HepG2 (cell line): ENCODE measurements around the gene CYLD. TPM values are rescaled to one million over a fixed set of nuclear protein-coding genes. Genes with fewer than 3 reads are reported as not detected.

Experiments
- ATAC-seq: fragments of 200-7000 bp; cut with Tn5 transposase; 3 replicates; pipeline ENCODE4 v1.9.1; 2020; ENCODE audit warnings: mild to moderate bottlenecking, moderate library complexity
- BruUV-seq: library from RNA; stranded (reverse); fragments of 400-500 nt; replicated peaks from 2 replicates; lab custom pipeline; 2021; lab: Mats Ljungman, UMichigan
- CTCF ChIA-PET: fragments of 300-600 bp; formaldehyde crosslinking; extraction: SDS; loops from one replicate; lab custom pipeline; 2021; ENCODE audit warnings: low total read pairs, inconsistent platforms, low intra/inter-chr PET ratio; lab: Yijun Ruan, JAX
- POLR2A ChIA-PET: fragments of 350-600 bp; sonication (Branson Sonifier 250); formaldehyde crosslinking; loops from one replicate; lab custom pipeline; 2020; ENCODE audit warnings: antibody characterized with exemption, inconsistent platforms; lab: Yijun Ruan, JAX
- DNase-seq: peaks from one replicate; pipeline ENCODE4 v3.0.0-alpha.2; 2015; ENCODE audit warnings: low spot score
- FAIRE-seq: peaks from 3 replicates; lab custom pipeline; 2011; peaks lifted over from hg19 to GRCh38; lab: Jason Lieb, UNC
- H2AFZ ChIP-seq: one replicate; pipeline ENCODE4 v1.6.1; 2011; ENCODE audit warnings: low read length, inconsistent platforms
- H3K27ac ChIP-seq: fragments of 300-600 bp; 3 replicates; pipeline ENCODE4 v1.8.0; 2011; ENCODE audit warnings: mixed run types, mild to moderate bottlenecking, mixed read lengths, low read length, inconsistent platforms; ENCODE audit not compliant: insufficient read depth; ENCODE audit errors: extremely low read length
- H3K27me3 ChIP-seq, 2 experiments: fragments of 200-600 bp in 1 of 2; 2 replicates in 1 of 2; 3 replicates in 1 of 2; pipeline versions ENCODE4 v1.6.0 to v1.8.0; 2011; ENCODE audit warnings: low read length in 2 of 2, mild to moderate bottlenecking in 2 of 2, moderate library complexity in 2 of 2, inconsistent platforms in 1 of 2; ENCODE audit not compliant: insufficient read depth in 2 of 2, control insufficient read depth in 1 of 2
- H3K36me3 ChIP-seq, 2 experiments: fragments of 200-600 bp in 1 of 2; replicated peaks in 1 of 2; 2 replicates in 1 of 2; 3 replicates in 1 of 2; pipeline versions ENCODE4 v1.5.1 to v1.8.0; 2011; ENCODE audit warnings: low read length in 2 of 2, inconsistent platforms in 1 of 2; ENCODE audit not compliant: insufficient read depth in 2 of 2, control insufficient read depth in 1 of 2
- H3K4me1 ChIP-seq: 2 replicates; pipeline ENCODE4 v1.5.1; 2012; ENCODE audit warnings: low read length, inconsistent platforms; ENCODE audit not compliant: insufficient read depth
- H3K4me2 ChIP-seq: 2 replicates; pipeline ENCODE4 v1.6.0; 2011; ENCODE audit warnings: low read depth, low read length, inconsistent platforms
- H3K4me3 ChIP-seq, 3 experiments: fragments of 200-600 bp in 1 of 3; sonication (generic), shearing (Covaris generic) in 1 of 3; replicated peaks in 1 of 3; 2 replicates each; pipeline ENCODE4 v1.5.1; 2011 to 2016; ENCODE audit warnings: low read length in 3 of 3, inconsistent platforms in 2 of 3, low read depth in 2 of 3, mild to moderate bottlenecking in 2 of 3, control low read depth in 1 of 3, mixed read lengths in 1 of 3; ENCODE audit not compliant: insufficient read depth in 1 of 3
- H3K79me2 ChIP-seq: one replicate; pipeline ENCODE4 v1.6.1; 2011; ENCODE audit warnings: low read length, inconsistent platforms; ENCODE audit not compliant: insufficient read depth
- H3K9ac ChIP-seq: 2 replicates; pipeline ENCODE4 v1.6.0; 2011; ENCODE audit warnings: mild to moderate bottlenecking, low read depth, low read length, inconsistent platforms; ENCODE audit not compliant: insufficient read depth
- H3K9me3 ChIP-seq: 2 replicates; pipeline ENCODE4 v1.5.1; 2012; ENCODE audit warnings: mild to moderate bottlenecking, low read length
- H4K20me1 ChIP-seq: 2 replicates; pipeline ENCODE4 v1.6.0; 2011; ENCODE audit warnings: inconsistent platforms, mild to moderate bottlenecking, low read length, moderate library complexity; ENCODE audit not compliant: insufficient read depth
- GABPB1 ChIP-seq: IDR thresholded peaks from 2 replicates; pipeline ENCODE4 v1.6.1; 2016; ENCODE audit warnings: mild to moderate bottlenecking, missing genetic modification reagents, moderate library complexity, missing compliant biosample characterization
- GATAD2A ChIP-seq: IDR thresholded peaks from 2 replicates; pipeline ENCODE4 v1.6.1; 2016
- NCOA5 ChIP-seq: sonication (generic); formaldehyde crosslinking; IDR thresholded peaks from 2 replicates; pipeline ENCODE4 v1.4.0; 2020; ENCODE audit warnings: missing genetic modification reagents
- RBFOX2 ChIP-seq: fragments of 200-400 bp; formaldehyde crosslinking; IDR thresholded peaks from 2 replicates; pipeline ENCODE4 v1.6.1; 2017; ENCODE audit warnings: low read depth, mild to moderate bottlenecking, low read length
- ZBTB3 ChIP-seq: sonication (generic); formaldehyde crosslinking; IDR thresholded peaks from 2 replicates; pipeline ENCODE4 v1.4.0; 2020; ENCODE audit warnings: low read depth, mild to moderate bottlenecking, moderate library complexity, missing genetic modification reagents, borderline replicate concordance
- ZFP82 ChIP-seq: sonication (generic); formaldehyde crosslinking; IDR thresholded peaks from 2 replicates; pipeline ENCODE4 v1.5.1; 2020; ENCODE audit warnings: mild to moderate bottlenecking, missing genetic modification reagents, borderline replicate concordance
- WGBS: methylation state at CpG from one replicate; pipeline ENCODE4 v1.1.6; 2017; ENCODE audit warnings: low lambda C conversion rate; 5-methylcytosine and 5-hydroxymethylcytosine counted together
- in situ Hi-C: cut with HindIII; loops from 2 replicates; pipeline ENCODE4 v1.10.0; 2017; ENCODE audit warnings: low pct_unique_long_range_greater_than_20kb; ENCODE audit not compliant: extremely low pct_ligation_motif_present
- intact Hi-C: fragments of 100-400 bp; cut with micrococcal nuclease; formaldehyde crosslinking; loops from one replicate; pipeline ENCODE4 v1.10.0; 2022; ENCODE audit not compliant: unreplicated experiment
- polyA plus RNA-seq, 8 experiments: library from polyadenylated mRNA; depleted of rRNA in 3 of 8; stranded (reverse) in 7 of 8; unstranded in 1 of 8; fragments of >200 nt; fragmentation: Illumina TruSeq in 4 of 8; extraction: Trizol in 4 of 8; gene quantifications; 2 replicates each; pipeline versions ENCODE4 v1.2.1 to v1.2.3, GENCODE V29; 2011 to 2016; ENCODE audit warnings: low read depth in 4 of 8, missing spikeins in 1 of 8, mixed read lengths in 1 of 8; ENCODE audit not compliant: insufficient read depth in 1 of 8
- total RNA-seq, 5 experiments: library from RNA; depleted of rRNA; stranded (reverse); fragments of >200 nt; fragmentation: Illumina TruSeq; extraction: Trizol; gene quantifications; 2 replicates each; pipeline ENCODE4 v1.2.3, GENCODE V29; 2016; ENCODE audit warnings: low read depth in 1 of 5
- TF ChIP-seq, protein P1 (sequence below): sonication (generic); formaldehyde crosslinking; IDR thresholded peaks from 2 replicates; pipeline ENCODE4 v1.5.0; 2020; ENCODE audit warnings: missing genetic modification reagents
- TF ChIP-seq, protein P2 (sequence below), 2 experiments: sonication (generic) in 1 of 2; formaldehyde crosslinking in 1 of 2; IDR thresholded peaks; 2 replicates each; pipeline versions ENCODE4 v1.5.1 to v1.6.1; 2011 to 2020; ENCODE audit warnings: borderline replicate concordance in 1 of 2, low read depth in 1 of 2, low read length in 1 of 2, mild to moderate bottlenecking in 1 of 2, missing genetic modification reagents in 1 of 2, moderate library complexity in 1 of 2
- TF ChIP-seq, protein P3 (sequence below): sonication (generic); formaldehyde crosslinking; IDR thresholded peaks from 2 replicates; pipeline ENCODE4 v1.8.1; 2023; ENCODE audit warnings: mild to moderate bottlenecking, inconsistent platforms, moderate library complexity, missing genetic modification reagents, borderline replicate concordance
- TF ChIP-seq, protein P4 (sequence below): sonication (generic); formaldehyde crosslinking; IDR thresholded peaks from 2 replicates; pipeline ENCODE4 v1.4.0; 2020; ENCODE audit warnings: missing genetic modification reagents
- TF ChIP-seq, protein P5 (sequence below): IDR thresholded peaks from 2 replicates; pipeline ENCODE4 v1.6.1; 2016; ENCODE audit warnings: missing compliant biosample characterization, missing genetic modification reagents, borderline replicate concordance

Gene CYLD
- total and polyA plus RNA-seq, 2 of the 13 experiments (the other 11 are each of a cell fraction or from before 2014, with no cell fraction given), result 6.1 to 11.4 TPM

DNA sequence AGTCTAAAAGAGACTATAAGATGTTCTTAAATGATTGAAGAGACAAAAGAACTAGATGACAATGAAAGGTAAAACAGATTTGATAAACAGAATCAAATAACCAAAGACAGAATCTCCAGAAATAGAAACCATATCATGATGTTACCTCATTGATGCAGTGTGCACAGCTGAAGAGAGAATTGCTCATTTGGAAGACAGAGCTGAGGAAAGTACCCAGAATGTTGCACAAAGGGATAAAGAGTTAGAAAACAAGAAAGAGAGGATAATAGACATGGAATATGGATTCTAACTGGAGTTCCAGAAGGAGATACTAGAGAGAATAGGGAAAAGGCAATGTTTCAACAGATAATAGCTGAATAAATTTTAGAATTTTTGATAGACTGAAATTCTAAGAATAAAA lies 47.9 kb downstream of the CYLD start:
- Histone ChIP-seq H3K27me3 (no peaks in the 10 kb centered on the region), H3K27ac (no peak overlapping the region), H2AFZ (no peak overlapping the region), H3K4me1 (no peaks in the 10 kb centered on the region), H4K20me1 (no peaks in the 10 kb centered on the region), H3K79me2 (no peaks in the 10 kb centered on the region), H3K4me3 (no peak overlapping the region), H3K36me3 (0 out of 5 replicates have a peak, but pooled peaks cover 0 to 2% of the 10 kb centered on the region in 2 experiments), H3K4me2 (no peak overlapping the region)
- BruUV-seq, result no TSS peak
- POLR2A ChIA-PET, result no interaction called here
- intact Hi-C loops, result no loop called here
- DNase-seq (no peak), ATAC-seq (no peak), FAIRE-seq (no peak)
- CTCF ChIA-PET, result no interaction called here
- in situ Hi-C loops, result no loop called here
- TF ChIP-seq, protein P1, sequence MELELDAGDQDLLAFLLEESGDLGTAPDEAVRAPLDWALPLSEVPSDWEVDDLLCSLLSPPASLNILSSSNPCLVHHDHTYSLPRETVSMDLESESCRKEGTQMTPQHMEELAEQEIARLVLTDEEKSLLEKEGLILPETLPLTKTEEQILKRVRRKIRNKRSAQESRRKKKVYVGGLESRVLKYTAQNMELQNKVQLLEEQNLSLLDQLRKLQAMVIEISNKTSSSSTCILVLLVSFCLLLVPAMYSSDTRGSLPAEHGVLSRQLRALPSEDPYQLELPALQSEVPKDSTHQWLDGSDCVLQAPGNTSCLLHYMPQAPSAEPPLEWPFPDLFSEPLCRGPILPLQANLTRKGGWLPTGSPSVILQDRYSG (CRISPR knock-in tag), result no peak
- 0 out of 2 replicates have a peak, but pooled peaks have one; percentile 83 for TF ChIP-seq ZFP82 (CRISPR knock-in tag)
- TF ChIP-seq, all 625 proteins: peak for 1
- H3K9ac ChIP-seq, result no peak overlapping the region
- 0 out of 2 replicates have a peak, but pooled peaks cover 5% of the 10 kb centered on the region for H3K9me3 ChIP-seq

DNA sequence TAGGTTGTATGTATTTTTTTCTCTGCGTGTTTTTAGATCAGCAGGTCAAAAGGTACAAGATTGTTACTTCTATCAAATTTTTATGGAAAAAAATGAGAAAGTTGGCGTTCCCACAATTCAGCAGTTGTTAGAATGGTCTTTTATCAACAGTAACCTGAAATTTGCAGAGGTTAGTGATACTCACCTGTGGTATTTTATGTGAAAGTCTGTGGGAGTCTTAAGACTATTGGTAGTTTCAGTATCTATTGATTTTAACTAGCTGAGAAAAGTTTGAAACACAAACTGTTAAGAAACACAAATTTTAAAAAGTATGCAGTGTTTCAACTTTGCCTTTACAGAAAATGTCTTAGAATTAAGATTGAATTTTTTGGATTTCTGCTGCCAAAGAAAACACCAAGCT lies 49.6 kb downstream of the CYLD start:
- Histone ChIP-seq H3K4me1 (no peaks in the 10 kb centered on the region), H3K27ac (no peak overlapping the region), H2AFZ (no peak overlapping the region), H3K27me3 (no peaks in the 10 kb centered on the region), H3K36me3 (0 out of 5 replicates have a peak, but pooled peaks cover 0 to 2% of the 10 kb centered on the region in 2 experiments), H3K4me2 (no peak overlapping the region), H3K9ac (no peak overlapping the region), H3K9me3 (0 out of 2 replicates have a peak, but pooled peaks cover 5% of the 10 kb centered on the region), H4K20me1 (no peaks in the 10 kb centered on the region), H3K4me3 (no peak overlapping the region), H3K79me2 (no peaks in the 10 kb centered on the region)
- in situ Hi-C loops (no loop called here), intact Hi-C loops (no loop called here)
- no peak for ATAC-seq
- FAIRE-seq, result no peak
- ChIA-PET CTCF (no interaction called here), POLR2A (no interaction called here)
- no peak for DNase-seq
- BruUV-seq, result no TSS peak
- 94% methylated on average over 2 of the region's 2 CpGs for WGBS
- TF ChIP-seq, protein P2, sequence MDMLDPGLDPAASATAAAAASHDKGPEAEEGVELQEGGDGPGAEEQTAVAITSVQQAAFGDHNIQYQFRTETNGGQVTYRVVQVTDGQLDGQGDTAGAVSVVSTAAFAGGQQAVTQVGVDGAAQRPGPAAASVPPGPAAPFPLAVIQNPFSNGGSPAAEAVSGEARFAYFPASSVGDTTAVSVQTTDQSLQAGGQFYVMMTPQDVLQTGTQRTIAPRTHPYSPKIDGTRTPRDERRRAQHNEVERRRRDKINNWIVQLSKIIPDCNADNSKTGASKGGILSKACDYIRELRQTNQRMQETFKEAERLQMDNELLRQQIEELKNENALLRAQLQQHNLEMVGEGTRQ (IDR thresholded peaks at IDR 0.05; ENCODE audit: low read depth, low read length), result no peak
- TF ChIP-seq, protein P2 (CRISPR knock-in tag; IDR thresholded peaks at IDR 0.05; ENCODE audit: borderline replicate concordance), result no peak
- TF ChIP-seq ZBTB3 (CRISPR knock-in tag) (no peak), NCOA5 (CRISPR knock-in tag) (no peak), GABPB1 (CRISPR knock-in tag) (no peak), GATAD2A (CRISPR knock-in tag) (no peak), RBFOX2 (no peak)
- TF ChIP-seq, protein P3, sequence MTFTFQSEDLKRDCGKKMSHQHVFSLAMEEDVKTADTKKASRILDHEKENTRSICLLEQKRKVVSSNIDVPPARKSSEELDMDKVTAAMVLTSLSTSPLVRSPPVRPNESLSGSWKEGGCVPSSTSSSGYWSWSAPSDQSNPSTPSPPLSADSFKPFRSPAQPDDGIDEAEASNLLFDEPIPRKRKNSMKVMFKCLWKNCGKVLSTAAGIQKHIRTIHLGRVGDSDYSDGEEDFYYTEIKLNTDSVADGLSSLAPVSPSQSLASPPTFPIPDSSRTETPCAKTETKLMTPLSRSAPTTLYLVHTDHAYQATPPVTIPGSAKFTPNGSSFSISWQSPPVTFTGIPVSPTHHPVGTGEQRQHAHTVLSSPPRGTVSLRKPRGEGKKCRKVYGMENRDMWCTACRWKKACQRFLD, result no peak
- TF ChIP-seq, protein P4, sequence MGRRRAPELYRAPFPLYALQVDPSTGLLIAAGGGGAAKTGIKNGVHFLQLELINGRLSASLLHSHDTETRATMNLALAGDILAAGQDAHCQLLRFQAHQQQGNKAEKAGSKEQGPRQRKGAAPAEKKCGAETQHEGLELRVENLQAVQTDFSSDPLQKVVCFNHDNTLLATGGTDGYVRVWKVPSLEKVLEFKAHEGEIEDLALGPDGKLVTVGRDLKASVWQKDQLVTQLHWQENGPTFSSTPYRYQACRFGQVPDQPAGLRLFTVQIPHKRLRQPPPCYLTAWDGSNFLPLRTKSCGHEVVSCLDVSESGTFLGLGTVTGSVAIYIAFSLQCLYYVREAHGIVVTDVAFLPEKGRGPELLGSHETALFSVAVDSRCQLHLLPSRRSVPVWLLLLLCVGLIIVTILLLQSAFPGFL (CRISPR knock-in tag), result no peak
- TF ChIP-seq, protein P5, sequence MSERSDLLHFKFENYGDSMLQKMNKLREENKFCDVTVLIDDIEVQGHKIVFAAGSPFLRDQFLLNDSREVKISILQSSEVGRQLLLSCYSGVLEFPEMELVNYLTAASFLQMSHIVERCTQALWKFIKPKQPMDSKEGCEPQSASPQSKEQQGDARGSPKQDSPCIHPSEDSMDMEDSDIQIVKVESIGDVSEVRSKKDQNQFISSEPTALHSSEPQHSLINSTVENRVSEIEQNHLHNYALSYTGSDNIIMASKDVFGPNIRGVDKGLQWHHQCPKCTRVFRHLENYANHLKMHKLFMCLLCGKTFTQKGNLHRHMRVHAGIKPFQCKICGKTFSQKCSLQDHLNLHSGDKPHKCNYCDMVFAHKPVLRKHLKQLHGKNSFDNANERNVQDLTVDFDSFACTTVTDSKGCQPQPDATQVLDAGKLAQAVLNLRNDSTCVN (CRISPR knock-in tag), result no peak
